GM06990 (cell line): ENCODE results near the gene FBLN2.

ENCODE experiments used
- DNase-seq: peaks from one replicate; pipeline ENCODE4 v3.0.0-alpha.2; 2011; ENCODE audit not compliant: insufficient read length; ENCODE audit errors: extremely low read depth
- H3K27me3 ChIP-seq: replicated peaks from 2 replicates; pipeline ENCODE4 v1.6.0; 2011; ENCODE audit warnings: low read length; ENCODE audit not compliant: control insufficient read depth, insufficient read depth
- H3K36me3 ChIP-seq: 2 replicates; pipeline ENCODE4 v1.5.1; 2011; ENCODE audit warnings: low read length; ENCODE audit not compliant: control insufficient read depth, insufficient read depth
- H3K4me3 ChIP-seq: replicated peaks from 2 replicates; pipeline ENCODE4 v1.5.1; 2011; ENCODE audit warnings: low read depth, mild to moderate bottlenecking, control low read depth, low read length
- TF ChIP-seq, protein P1 (sequence below): IDR thresholded peaks from 2 replicates; pipeline ENCODE4 v1.5.1; 2011; ENCODE audit warnings: low read length, control low read depth, mild to moderate bottlenecking, inconsistent platforms; ENCODE audit not compliant: insufficient read depth, poor library complexity, severe bottlenecking

The FBLN2 gene

DNA sequence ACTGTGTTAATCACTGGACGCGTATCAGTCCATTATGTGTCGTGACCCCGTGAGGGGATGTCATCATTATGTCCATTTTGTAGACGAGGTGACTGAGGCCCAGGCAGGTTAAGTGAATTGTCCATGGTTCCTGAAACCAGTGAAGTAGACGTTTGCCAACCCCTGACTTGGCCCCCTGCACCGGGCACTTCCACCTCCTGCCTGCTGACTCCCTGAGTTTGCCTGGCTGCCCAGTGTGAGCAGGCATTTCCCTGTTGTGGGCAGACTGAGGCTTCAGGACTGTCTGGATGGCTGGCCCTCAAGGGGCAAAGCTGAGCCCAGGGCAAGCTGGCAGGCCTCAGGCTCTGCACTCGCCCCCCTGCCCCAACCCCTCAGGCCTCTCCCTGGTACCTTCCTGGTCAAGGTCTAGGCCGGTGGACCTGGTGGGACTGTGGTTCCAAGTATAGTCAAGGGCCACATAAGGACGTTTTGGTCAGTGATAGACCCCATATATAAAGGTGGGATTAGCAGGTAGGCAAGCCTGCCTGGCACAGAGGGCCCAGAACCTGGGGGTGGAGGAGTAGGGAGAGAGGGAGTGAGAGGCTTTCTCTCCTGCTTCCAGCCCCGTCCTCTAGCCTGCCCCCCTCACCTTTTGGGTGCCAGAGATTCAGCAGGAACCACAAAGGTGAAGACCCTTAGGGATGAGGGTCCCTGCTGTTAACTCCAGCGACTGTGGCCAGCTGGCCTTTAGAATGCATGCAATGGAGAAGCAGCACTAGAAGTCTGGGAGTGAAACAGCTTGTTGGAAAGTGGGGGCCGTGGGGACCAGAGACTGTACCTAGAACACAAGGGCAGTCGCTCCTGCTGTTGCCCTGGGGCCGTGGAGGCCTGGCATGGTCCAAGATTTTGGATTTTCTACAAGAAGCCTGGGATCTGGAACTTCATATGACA, 34.6 kb downstream of the FBLN2 start:
- no peak for DNase-seq
- TF ChIP-seq, protein P1, sequence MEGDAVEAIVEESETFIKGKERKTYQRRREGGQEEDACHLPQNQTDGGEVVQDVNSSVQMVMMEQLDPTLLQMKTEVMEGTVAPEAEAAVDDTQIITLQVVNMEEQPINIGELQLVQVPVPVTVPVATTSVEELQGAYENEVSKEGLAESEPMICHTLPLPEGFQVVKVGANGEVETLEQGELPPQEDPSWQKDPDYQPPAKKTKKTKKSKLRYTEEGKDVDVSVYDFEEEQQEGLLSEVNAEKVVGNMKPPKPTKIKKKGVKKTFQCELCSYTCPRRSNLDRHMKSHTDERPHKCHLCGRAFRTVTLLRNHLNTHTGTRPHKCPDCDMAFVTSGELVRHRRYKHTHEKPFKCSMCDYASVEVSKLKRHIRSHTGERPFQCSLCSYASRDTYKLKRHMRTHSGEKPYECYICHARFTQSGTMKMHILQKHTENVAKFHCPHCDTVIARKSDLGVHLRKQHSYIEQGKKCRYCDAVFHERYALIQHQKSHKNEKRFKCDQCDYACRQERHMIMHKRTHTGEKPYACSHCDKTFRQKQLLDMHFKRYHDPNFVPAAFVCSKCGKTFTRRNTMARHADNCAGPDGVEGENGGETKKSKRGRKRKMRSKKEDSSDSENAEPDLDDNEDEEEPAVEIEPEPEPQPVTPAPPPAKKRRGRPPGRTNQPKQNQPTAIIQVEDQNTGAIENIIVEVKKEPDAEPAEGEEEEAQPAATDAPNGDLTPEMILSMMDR: no peak
- Histone ChIP-seq H3K27me3 (no peaks in the 10 kb centered on the region; the same call in none of the 2 replicates), H3K36me3 (no peaks in the 10 kb centered on the region), H3K4me3 (no peak overlapping the region)

DNA sequence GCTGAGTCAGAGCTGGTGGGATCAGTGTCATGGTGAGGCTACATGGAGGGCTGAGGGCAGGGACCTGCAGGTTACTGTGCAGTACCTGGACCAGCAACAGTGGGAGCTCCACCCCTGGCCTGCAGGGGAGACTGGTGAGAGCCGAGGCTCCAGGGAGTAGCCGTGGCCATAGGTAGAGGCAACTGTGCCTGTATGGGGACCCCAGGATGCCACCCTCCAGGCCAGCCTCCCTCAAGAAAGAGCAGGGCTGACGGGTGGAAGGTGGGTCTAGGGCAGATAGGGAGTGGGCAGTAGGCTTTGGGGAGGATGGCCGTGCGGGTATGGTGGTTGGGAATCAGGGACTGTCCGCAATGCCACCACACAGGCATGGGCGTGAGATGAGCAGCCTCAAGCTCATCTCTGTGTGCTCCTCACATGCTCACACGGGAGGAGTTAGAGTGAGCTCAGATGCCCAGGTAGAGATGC, 35.5 kb downstream of the FBLN2 start:
- TF ChIP-seq, protein P1: no peak
- H3K4me3 ChIP-seq: no peak overlapping the region
- no peaks in the 10 kb centered on the region; the same call in none of the 2 replicates for H3K27me3 ChIP-seq
- no peaks in the 10 kb centered on the region for H3K36me3 ChIP-seq
- DNase-seq: no peak

DNA sequence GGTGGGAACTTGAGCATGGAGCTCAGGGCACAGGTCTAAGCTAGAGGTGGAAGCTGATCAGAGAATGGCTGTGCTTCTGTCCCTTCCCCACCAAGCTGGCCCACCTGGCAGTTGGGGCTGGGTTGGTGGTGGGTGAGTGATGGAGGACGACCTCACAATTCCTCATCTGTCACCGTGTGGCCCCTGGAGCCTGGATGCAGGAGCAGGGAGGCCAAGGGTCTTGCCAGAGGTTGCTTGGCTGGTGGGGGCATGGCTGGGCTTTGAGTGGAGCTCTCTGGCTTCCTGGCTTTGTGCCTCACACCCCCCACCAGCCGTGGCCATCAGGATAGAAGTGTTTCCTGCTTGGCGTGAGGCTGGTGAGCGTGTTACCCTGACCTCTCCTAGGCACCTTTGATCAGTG, 36.0 kb downstream of the FBLN2 start:
- DNase-seq: no peak
- TF ChIP-seq, protein P1: no peak
- Histone ChIP-seq H3K4me3 (no peak overlapping the region), H3K27me3 (no peaks in the 10 kb centered on the region; the same call in none of the 2 replicates), H3K36me3 (no peaks in the 10 kb centered on the region)

DNA sequence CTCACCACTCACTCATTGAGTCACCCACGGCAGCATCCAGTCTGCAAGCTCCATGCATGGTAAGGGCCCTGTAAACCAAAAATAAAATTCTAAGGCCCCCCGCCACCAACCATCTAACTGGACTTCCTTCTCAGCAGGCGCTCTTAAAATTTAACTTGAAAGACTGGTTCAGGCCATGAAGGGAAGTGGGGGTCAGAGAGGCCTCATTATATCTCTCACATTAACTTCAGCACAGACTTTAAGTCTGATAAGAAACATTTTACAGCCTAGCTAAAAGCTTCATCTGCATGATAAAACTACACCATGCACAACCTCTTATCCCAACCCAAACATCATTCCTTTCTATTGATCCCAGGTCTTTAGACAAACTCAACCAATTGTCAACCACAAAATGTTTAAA, 38.5 kb downstream of the FBLN2 start:
- no peak overlapping the region for H3K4me3 ChIP-seq
- H3K36me3 ChIP-seq: no peaks in the 10 kb centered on the region
- TF ChIP-seq, protein P1: no peak
- DNase-seq: no peak
- H3K27me3 ChIP-seq: no peaks in the 10 kb centered on the region; the same call in 1 of the 2 replicates

DNA sequence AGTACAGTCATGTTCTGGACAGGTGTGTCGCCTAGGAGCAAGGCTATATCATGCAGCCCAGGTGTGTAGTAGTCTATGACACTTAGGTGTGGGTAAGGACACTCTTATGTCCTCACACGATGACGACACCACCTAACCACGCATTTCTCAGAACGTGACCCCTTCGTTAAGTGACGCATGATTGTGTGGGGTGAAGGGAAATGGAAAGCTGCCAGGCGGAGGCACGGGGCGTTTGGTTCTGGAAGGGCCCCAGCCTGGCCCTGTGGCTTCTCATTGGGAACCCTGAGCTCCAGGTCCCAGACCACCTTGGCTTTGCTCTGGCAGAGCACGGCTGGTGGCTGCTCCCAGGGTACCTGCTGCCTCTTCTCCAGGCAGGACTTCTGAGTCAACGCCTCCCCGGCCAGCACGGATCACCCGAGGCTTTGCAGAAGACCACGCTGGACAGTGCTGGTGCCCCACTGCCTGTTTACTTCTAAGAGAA, 39.3 kb downstream of the FBLN2 start:
- Histone ChIP-seq H3K4me3 (no peak overlapping the region), H3K27me3 (no peaks in the 10 kb centered on the region; the same call in 1 of the 2 replicates), H3K36me3 (no peaks in the 10 kb centered on the region)
- no peak for DNase-seq
- TF ChIP-seq, protein P1: no peak
